ENCODE results near the gene MTTP.

DNA sequence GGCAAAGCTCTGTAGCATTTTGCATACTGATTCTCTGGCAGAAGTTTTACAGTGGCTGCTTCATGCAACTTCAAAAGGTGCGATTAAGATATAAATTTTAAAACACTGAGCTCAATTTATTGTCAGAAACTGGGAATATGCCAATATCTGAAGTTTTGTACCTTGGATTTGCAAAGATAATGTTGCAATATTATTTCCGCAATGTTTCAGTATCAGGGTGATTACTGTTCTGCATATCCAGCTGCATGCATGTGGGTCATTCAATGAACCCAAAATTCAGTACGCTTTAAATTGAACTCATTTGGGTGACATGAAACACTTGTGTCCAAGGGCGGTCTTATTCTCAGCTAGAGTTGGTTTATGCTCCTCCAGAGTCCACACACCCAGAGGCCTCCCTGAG, 37.0 kb upstream of the MTTP start:
- TF ChIP-seq, protein P1, sequence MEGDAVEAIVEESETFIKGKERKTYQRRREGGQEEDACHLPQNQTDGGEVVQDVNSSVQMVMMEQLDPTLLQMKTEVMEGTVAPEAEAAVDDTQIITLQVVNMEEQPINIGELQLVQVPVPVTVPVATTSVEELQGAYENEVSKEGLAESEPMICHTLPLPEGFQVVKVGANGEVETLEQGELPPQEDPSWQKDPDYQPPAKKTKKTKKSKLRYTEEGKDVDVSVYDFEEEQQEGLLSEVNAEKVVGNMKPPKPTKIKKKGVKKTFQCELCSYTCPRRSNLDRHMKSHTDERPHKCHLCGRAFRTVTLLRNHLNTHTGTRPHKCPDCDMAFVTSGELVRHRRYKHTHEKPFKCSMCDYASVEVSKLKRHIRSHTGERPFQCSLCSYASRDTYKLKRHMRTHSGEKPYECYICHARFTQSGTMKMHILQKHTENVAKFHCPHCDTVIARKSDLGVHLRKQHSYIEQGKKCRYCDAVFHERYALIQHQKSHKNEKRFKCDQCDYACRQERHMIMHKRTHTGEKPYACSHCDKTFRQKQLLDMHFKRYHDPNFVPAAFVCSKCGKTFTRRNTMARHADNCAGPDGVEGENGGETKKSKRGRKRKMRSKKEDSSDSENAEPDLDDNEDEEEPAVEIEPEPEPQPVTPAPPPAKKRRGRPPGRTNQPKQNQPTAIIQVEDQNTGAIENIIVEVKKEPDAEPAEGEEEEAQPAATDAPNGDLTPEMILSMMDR (IDR thresholded peaks at IDR 0.05), result no peak
- TF ChIP-seq POLR2A (IDR thresholded peaks at IDR 0.05), result no peak

Measured in breast epithelium (tissue), 3 donors.